Trophoblast cell (in vitro differentiated cells and primary cell): ENCODE results near the gene AHDC1.
"Not testable (repeated sequence)": the region's sequence is repeated elsewhere in the genome, so short reads cannot be mapped to it uniquely, and the experiment has no call there.

Experiments
- DNase-seq, 2 donors: peaks; one replicate each; pipeline ENCODE4 v3.0.0-alpha.2; 2016
- H2AFZ ChIP-seq: 2 replicates; pipeline ENCODE4 v1.6.1; 2013; ENCODE audit warnings: low read length, moderate library complexity, mild to moderate bottlenecking; ENCODE audit not compliant: insufficient read depth, poor library complexity
- H2AK5ac ChIP-seq: 2 replicates; pipeline ENCODE4 v1.6.1; 2013; ENCODE audit warnings: mild to moderate bottlenecking, low read length
- H2BK120ac ChIP-seq: 2 replicates; pipeline ENCODE4 v1.6.1; 2013; ENCODE audit warnings: low read length, mild to moderate bottlenecking, moderate library complexity; ENCODE audit not compliant: insufficient read depth, poor library complexity
- H2BK12ac ChIP-seq: 2 replicates; pipeline ENCODE4 v1.6.1; 2013; ENCODE audit warnings: mild to moderate bottlenecking, low read length, moderate library complexity
- H2BK5ac ChIP-seq: 2 replicates; pipeline ENCODE4 v1.6.1; 2013; ENCODE audit warnings: low read length, low read depth, moderate library complexity, mild to moderate bottlenecking; ENCODE audit not compliant: poor library complexity
- H3K14ac ChIP-seq: 2 replicates; pipeline ENCODE4 v1.6.1; 2013; ENCODE audit warnings: mild to moderate bottlenecking, low read length
- H3K18ac ChIP-seq: 2 replicates; pipeline ENCODE4 v1.6.1; 2013; ENCODE audit warnings: mild to moderate bottlenecking, low read length
- H3K23ac ChIP-seq: 2 replicates; pipeline ENCODE4 v1.6.1; 2013; ENCODE audit warnings: low read length
- H3K27ac ChIP-seq: 2 replicates; pipeline ENCODE4 v1.5.1; 2013; ENCODE audit warnings: low read depth, mild to moderate bottlenecking, inconsistent platforms, low read length, moderate library complexity
- H3K27me3 ChIP-seq: 2 replicates; pipeline ENCODE4 v1.6.1; 2013; ENCODE audit warnings: inconsistent platforms, mild to moderate bottlenecking, low read length, moderate library complexity; ENCODE audit not compliant: insufficient read depth
- H3K36me3 ChIP-seq, 2 experiments: 1 replicate in 1 of 2; 2 replicates in 1 of 2; pipeline ENCODE4 v1.6.1; 2013; ENCODE audit warnings: low read length in 2 of 2, mild to moderate bottlenecking in 2 of 2, moderate library complexity in 1 of 2; ENCODE audit not compliant: insufficient read depth in 2 of 2, control insufficient read depth in 1 of 2
- H3K4ac ChIP-seq: 2 replicates; pipeline ENCODE4 v1.6.1; 2013; ENCODE audit warnings: low read depth, mild to moderate bottlenecking, low read length, moderate library complexity
- H3K4me1 ChIP-seq, 2 experiments: 1 replicate in 1 of 2; 2 replicates in 1 of 2; pipeline ENCODE4 v1.6.1; 2013; ENCODE audit warnings: low read length in 2 of 2, mild to moderate bottlenecking in 2 of 2, moderate library complexity in 1 of 2; ENCODE audit not compliant: insufficient read depth in 2 of 2, control insufficient read depth in 1 of 2
- H3K4me2 ChIP-seq: 2 replicates; pipeline ENCODE4 v1.6.1; 2013; ENCODE audit warnings: inconsistent platforms, mild to moderate bottlenecking, low read length, moderate library complexity
- H3K4me3 ChIP-seq: 2 replicates; pipeline ENCODE4 v1.5.1; 2013; ENCODE audit warnings: mild to moderate bottlenecking, low read depth, low read length, inconsistent platforms
- H3K79me1 ChIP-seq: one replicate; pipeline ENCODE4 v1.6.1; 2013; ENCODE audit warnings: low read length
- H3K79me2 ChIP-seq: 2 replicates; pipeline ENCODE4 v1.6.1; 2013; ENCODE audit warnings: low read length, mild to moderate bottlenecking; ENCODE audit not compliant: control insufficient read depth, insufficient read depth, poor library complexity
- H3K9ac ChIP-seq: 2 replicates; pipeline ENCODE4 v1.6.1; 2013; ENCODE audit warnings: mild to moderate bottlenecking, low read length
- H3K9me3 ChIP-seq: 2 replicates; pipeline ENCODE4 v1.6.1; 2013; ENCODE audit warnings: low read depth, mild to moderate bottlenecking, control low read depth, inconsistent platforms, low read length; ENCODE audit not compliant: insufficient read depth
- H4K12ac ChIP-seq: 2 replicates; pipeline ENCODE4 v1.6.1; 2013; ENCODE audit warnings: low read depth, mild to moderate bottlenecking, low read length, moderate library complexity
- H4K8ac ChIP-seq: 2 replicates; pipeline ENCODE4 v1.6.1; 2013; ENCODE audit warnings: low read depth, mild to moderate bottlenecking, low read length, moderate library complexity
- H4K91ac ChIP-seq: one replicate; pipeline ENCODE4 v1.6.1; 2013; ENCODE audit warnings: low read depth, mild to moderate bottlenecking, low read length, moderate library complexity
- WGBS: extraction: QIAGEN DNeasy Blood & Tissue Kit; methylation state at CpG from one replicate; pipeline ENCODE4 v1.1.7; 2013; ENCODE audit warnings: missing lambda C conversion rate; ENCODE audit not compliant: insufficient read length, insufficient coverage; ENCODE audit errors: extremely low coverage; 5-methylcytosine and 5-hydroxymethylcytosine counted together

AHDC1 gene

DNA sequence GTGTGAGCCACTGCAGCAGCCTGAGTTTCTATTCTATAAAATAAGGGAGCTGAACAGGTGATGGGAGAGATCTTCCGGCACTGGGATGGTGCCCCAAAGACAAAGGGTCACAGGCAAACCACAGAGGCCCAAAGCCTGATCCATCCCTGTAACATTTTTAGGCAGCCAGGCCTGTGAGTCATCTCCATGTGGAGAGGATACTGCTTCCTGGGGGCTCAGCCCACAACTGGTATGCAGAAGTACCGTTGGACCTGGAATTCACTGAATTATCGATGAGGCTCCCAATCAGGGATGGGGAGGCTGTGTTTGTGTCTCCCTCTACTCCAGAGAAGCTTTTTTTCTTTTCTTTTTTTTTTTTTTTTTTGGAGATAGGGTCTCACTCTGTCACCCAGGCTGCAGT is 65.2 kb downstream of the AHDC1 start:
- no peak overlapping the region for H2AFZ ChIP-seq
- H2BK12ac ChIP-seq, result no peak overlapping the region
- H4K91ac ChIP-seq, result no peak overlapping the region
- H3K4me3 ChIP-seq, result no peak overlapping the region
- no CpG with 5 or more reads among the region's 3 CpGs for WGBS
- no peaks in the 10 kb centered on the region for H3K9me3 ChIP-seq
- H3K79me1 ChIP-seq, result peaks cover 41% of the 10 kb centered on the region
- H3K14ac ChIP-seq, result no peak overlapping the region
- H3K36me3 ChIP-seq, result peaks cover 25 to 34% of the 10 kb centered on the region in 2 experiments
- no peak overlapping the region for H4K8ac ChIP-seq
- no peak overlapping the region for H3K23ac ChIP-seq
- no peak overlapping the region for H2BK120ac ChIP-seq
- H3K18ac ChIP-seq, result no peak overlapping the region
- H3K27ac ChIP-seq, result peak overlapping the region; percentile 19
- no peak overlapping the region for H3K4ac ChIP-seq
- no peaks in the 10 kb centered on the region for H3K27me3 ChIP-seq
- H3K4me2 ChIP-seq, result no peak overlapping the region
- H2BK5ac ChIP-seq, result no peak overlapping the region
- H3K9ac ChIP-seq, result no peak overlapping the region
- peaks cover 52 to 57% of the 10 kb centered on the region in 2 experiments for H3K4me1 ChIP-seq
- H2AK5ac ChIP-seq, result no peak overlapping the region
- no peak overlapping the region for H4K12ac ChIP-seq
- peak in 1 of 2 donors; percentile 39 for DNase-seq
- H3K79me2 ChIP-seq, result peaks cover 6% of the 10 kb centered on the region

- not testable (repeated sequence) for H2BK5ac ChIP-seq, H3K4ac ChIP-seq, H2AFZ ChIP-seq, H3K14ac ChIP-seq, H2BK12ac ChIP-seq, H4K12ac ChIP-seq, H3K4me2 ChIP-seq, H3K27me3 ChIP-seq, H3K27ac ChIP-seq, H3K18ac ChIP-seq, H3K79me2 ChIP-seq, H4K8ac ChIP-seq, DNase-seq, H3K9ac ChIP-seq, H3K23ac ChIP-seq, H3K4me3 ChIP-seq, H2AK5ac ChIP-seq, H4K91ac ChIP-seq, H2BK120ac ChIP-seq, H3K9me3 ChIP-seq
- Histone ChIP-seq H3K4me1 (peaks cover 48 to 52% of the 10 kb centered on the region in 2 experiments), H3K36me3 (peaks cover 30 to 39% of the 10 kb centered on the region in 2 experiments), H3K79me1 (peaks cover 36% of the 10 kb centered on the region)
- no CpG with 5 or more reads among the region's 4 CpGs for WGBS
Observed at GRCh38 chr1:27538305-27538676, 65.7 kb downstream of the AHDC1 start.

DNA sequence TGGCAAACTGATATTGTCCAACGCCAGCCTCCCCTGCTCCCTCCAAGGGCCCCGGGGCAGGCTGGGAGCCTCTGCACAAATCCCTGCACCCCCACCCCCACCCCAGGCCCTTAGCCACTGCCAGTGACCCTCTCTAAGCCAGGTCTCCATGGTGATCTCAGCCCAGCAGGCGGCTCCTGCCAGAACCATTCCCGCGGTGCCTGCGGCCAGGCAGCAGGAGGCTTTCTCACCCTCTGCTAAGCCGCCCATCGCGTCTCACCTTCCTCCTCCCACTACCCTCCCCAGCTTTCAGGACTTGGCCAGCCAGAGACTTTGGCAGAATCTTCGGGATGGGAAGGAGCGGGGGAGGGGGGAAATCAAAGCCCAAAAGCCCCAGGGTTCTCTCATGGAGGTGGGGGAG is 67.2 kb downstream of the AHDC1 start:
- Histone ChIP-seq H3K9me3 (no peaks in the 10 kb centered on the region), H4K91ac (peak overlapping the region; percentile 29), H3K27ac (peak overlapping the region; percentile 75), H3K79me1 (peaks cover 21% of the 10 kb centered on the region), H3K23ac (no peak overlapping the region), H2BK12ac (no peak overlapping the region), H3K79me2 (peaks cover 5% of the 10 kb centered on the region), H3K4me1 (peaks cover 34 to 37% of the 10 kb centered on the region in 2 experiments), H3K14ac (peak overlapping the region; percentile 2), H3K9ac (no peak overlapping the region), H3K36me3 (peaks cover 44 to 49% of the 10 kb centered on the region in 2 experiments), H2AK5ac (no peak overlapping the region), H3K27me3 (no peaks in the 10 kb centered on the region), H4K8ac (peak overlapping the region; percentile 18), H3K4me3 (no peak overlapping the region), H2AFZ (no peak overlapping the region), H3K4ac (no peak overlapping the region), H3K18ac (peak overlapping the region; percentile 53), H2BK5ac (no peak overlapping the region), H2BK120ac (peak overlapping the region; percentile 2), H3K4me2 (peak overlapping the region; percentile 32), H4K12ac (no peak overlapping the region)
- no peak for DNase-seq
- WGBS, result no CpG with 5 or more reads among the region's 11 CpGs

DNA sequence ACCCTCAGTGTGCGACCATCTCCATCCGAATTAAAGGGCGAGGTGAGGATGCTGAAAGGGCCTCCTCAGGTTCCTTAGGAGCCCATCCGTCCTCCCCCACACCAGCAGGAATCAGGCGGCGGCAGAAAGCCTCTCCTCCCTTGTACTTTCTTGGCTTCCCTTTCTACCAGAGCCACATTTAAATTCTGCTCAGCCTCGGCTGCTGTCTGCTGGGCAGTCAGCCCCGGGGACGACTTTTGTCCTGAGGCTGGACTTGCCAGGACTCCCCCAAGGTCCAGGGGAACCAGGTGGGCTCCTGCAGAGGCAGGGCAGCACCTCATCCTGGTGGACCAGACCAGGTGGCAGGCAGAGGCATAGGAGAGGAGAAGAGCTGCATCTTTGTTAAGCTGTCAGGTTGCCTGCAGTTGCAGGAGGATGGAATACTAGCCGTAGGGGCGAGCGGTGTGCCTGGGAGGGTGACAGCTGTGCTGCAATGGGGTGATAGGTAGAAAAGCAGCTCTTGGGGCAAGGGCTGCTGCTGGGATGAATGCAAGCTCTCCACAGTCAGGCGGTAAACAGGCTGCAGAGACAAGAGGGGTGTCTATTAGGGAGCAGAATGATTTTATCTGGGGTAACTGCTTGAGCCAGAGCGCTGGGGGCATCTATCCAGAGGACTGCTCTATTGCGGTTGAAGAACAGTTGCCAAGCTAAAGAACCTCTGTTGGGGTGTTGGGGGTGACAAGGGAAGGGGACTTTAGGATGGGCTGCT is 67.8 kb downstream of the AHDC1 start:
- Histone ChIP-seq H2AK5ac (peak overlapping the region; percentile 2), H3K18ac (peak overlapping the region; percentile 14), H4K91ac (peak overlapping the region; percentile 15), H2BK5ac (no peak overlapping the region), H3K4me2 (peak overlapping the region; percentile 5), H3K4ac (no peak overlapping the region), H3K14ac (no peak overlapping the region), H3K23ac (no peak overlapping the region), H3K27me3 (no peaks in the 10 kb centered on the region), H3K36me3 (peaks cover 46 to 50% of the 10 kb centered on the region in 2 experiments), H4K12ac (no peak overlapping the region), H3K9me3 (no peaks in the 10 kb centered on the region), H3K4me3 (no peak overlapping the region), H4K8ac (no peak overlapping the region), H3K79me1 (peaks cover 19% of the 10 kb centered on the region), H2BK120ac (no peak overlapping the region), H3K79me2 (peaks cover 5% of the 10 kb centered on the region), H3K4me1 (peaks cover 33 to 36% of the 10 kb centered on the region in 2 experiments), H3K9ac (no peak overlapping the region), H3K27ac (no peak overlapping the region), H2BK12ac (no peak overlapping the region), H2AFZ (no peak overlapping the region)
- no peak for DNase-seq
- WGBS, result no CpG with 5 or more reads among the region's 15 CpGs
